CD4-positive, alpha-beta memory T cell (primary cell): ENCODE data around the gene DUS1L. TPM values are rescaled to one million over a fixed set of nuclear protein-coding genes. Genes with fewer than 3 reads are reported as not detected.

Experiments
- CTCF ChIA-PET: fragments of 350-600 bp; sonication (Branson Sonifier 250); formaldehyde crosslinking; loops from one replicate; lab custom pipeline; 2021; ENCODE audit warnings: inconsistent platforms; ENCODE audit not compliant: partially characterized antibody; lab: Charles Lee
- POLR2A ChIA-PET: fragments of 350-600 bp; sonication (Branson Sonifier 250); formaldehyde crosslinking; loops from one replicate; lab custom pipeline; 2021; ENCODE audit not compliant: partially characterized antibody; lab: Charles Lee
- DNase-seq, 5 donors: peaks; one replicate each; pipeline versions ENCODE4 v3.0.0 to v3.0.0-alpha.2; 2020 to 2022; ENCODE audit warnings: mixed read lengths in 1 of 5
- H3K27ac ChIP-seq: one replicate; pipeline ENCODE4 v1.7.0; 2013; ENCODE audit warnings: low read depth, low read length
- H3K27me3 ChIP-seq: 2 replicates; pipeline ENCODE4 v1.7.0; 2013; ENCODE audit warnings: mild to moderate bottlenecking, low read length, moderate library complexity; ENCODE audit not compliant: insufficient read depth
- H3K36me3 ChIP-seq: 2 replicates; pipeline ENCODE4 v1.7.0; 2013; ENCODE audit warnings: mild to moderate bottlenecking, low read length, moderate library complexity; ENCODE audit not compliant: insufficient read depth
- H3K4me1 ChIP-seq: 2 replicates; pipeline ENCODE4 v1.7.0; 2013; ENCODE audit warnings: mild to moderate bottlenecking, low read length, moderate library complexity; ENCODE audit not compliant: insufficient read depth
- H3K4me3 ChIP-seq, 2 donors: one replicate each; pipeline ENCODE4 v1.7.0; 2013; ENCODE audit warnings: low read length in 2 of 2, mild to moderate bottlenecking in 1 of 2
- H3K9me3 ChIP-seq, 2 donors: one replicate each; pipeline ENCODE4 v1.7.0; 2013; ENCODE audit warnings: low read length in 2 of 2, control low read depth in 1 of 2; ENCODE audit not compliant: control insufficient read depth in 1 of 2
- H3K27ac Mint-ChIP-seq, 7 donors: one replicate each; pipeline ENCODE4 v1.8.0; 2020 to 2021; ENCODE audit warnings: mixed read lengths in 7 of 7, mild to moderate bottlenecking in 6 of 7, inconsistent platforms in 3 of 7, moderate library complexity in 3 of 7
- H3K27me3 Mint-ChIP-seq, 2 donors: one replicate each; pipeline ENCODE4 v1.8.0; 2020 to 2021; ENCODE audit warnings: mixed read lengths in 2 of 2
- H3K36me3 Mint-ChIP-seq, 2 donors: one replicate each; pipeline ENCODE4 v1.8.0; 2020 to 2021; ENCODE audit warnings: mixed read lengths in 2 of 2, inconsistent platforms in 1 of 2, mild to moderate bottlenecking in 1 of 2
- H3K4me1 Mint-ChIP-seq, 4 donors: one replicate each; pipeline ENCODE4 v1.8.0; 2020 to 2021; ENCODE audit warnings: mixed read lengths in 4 of 4, mild to moderate bottlenecking in 1 of 4
- H3K4me3 Mint-ChIP-seq, 8 donors: one replicate each; pipeline ENCODE4 v1.8.0; 2020 to 2021; ENCODE audit warnings: mixed read lengths in 8 of 8, mild to moderate bottlenecking in 7 of 8, moderate library complexity in 6 of 8, inconsistent platforms in 3 of 8
- H3K9me3 Mint-ChIP-seq, 8 donors: one replicate each; pipeline ENCODE4 v1.8.0; 2020 to 2021; ENCODE audit warnings: mixed read lengths in 8 of 8, mild to moderate bottlenecking in 5 of 8, inconsistent platforms in 3 of 8, moderate library complexity in 1 of 8
- intact Hi-C: fragments of 100-400 bp; cut with micrococcal nuclease; formaldehyde crosslinking; loops from one replicate; pipeline ENCODE4 v1.15.1; 2023
- polyA plus RNA-seq, 2 donors: library from polyadenylated mRNA; unstranded; fragments of 300-500 nt; fragmentation: Illumina TruSeq; gene quantifications; one replicate each; pipeline ENCODE4 v1.2.3, GENCODE V29; 2021
- total RNA-seq, 2 experiments: library from RNA; stranded (reverse); gene quantifications; one replicate each; pipeline ENCODE4 v1.2.3, GENCODE V29; 2021

Gene DUS1L
- total and polyA plus RNA-seq, 4 experiments from 2014 or later, result 48.1 to 141 (median 139) TPM

DNA sequence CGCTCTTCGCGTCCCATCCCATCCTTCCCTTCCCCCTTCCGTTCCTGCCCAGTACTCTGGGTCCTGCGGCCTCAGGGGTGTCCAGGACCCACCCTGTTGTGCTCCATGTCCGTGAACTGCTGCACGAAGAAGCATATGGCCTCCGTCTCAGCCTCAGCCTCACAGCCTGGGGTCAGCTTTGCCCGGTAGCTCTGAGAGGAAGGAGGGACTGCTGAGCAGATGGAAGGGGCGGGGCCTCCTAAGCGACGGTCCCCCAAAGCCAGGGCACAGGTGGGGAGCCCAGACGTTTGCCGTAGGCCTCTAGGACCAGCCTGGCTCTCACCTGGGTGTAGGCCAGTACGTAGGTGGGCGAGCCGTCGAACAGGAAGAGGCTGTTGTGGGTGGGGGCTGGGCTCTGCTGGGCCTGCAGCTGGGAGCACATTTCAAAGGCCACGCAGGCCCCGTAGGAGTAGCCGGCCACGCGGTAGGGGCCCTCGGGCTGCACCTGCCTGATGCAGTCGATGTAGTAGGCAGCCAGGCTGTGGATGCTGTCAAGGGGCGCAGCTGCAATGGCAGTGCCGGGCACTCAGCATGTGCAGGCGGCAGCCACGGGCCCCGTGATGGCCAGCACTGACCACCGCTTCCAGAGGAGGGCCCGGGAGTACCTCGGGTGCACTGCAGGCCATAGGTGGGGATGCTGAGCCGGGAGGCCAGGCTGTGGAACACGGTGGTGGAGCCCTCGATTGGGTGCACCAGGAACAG, 14.6 kb upstream of the DUS1L start:
- intact Hi-C loops, result no loop called here
- Mint-ChIP-seq H3K4me3 (no peak overlapping the region), H3K27ac (peak overlapping the region in 1 of 7 donors; percentile 46), H3K27me3 (no peaks in the 10 kb centered on the region), H3K36me3 (peaks cover 7 to 15% of the 10 kb centered on the region in 2 donors), H3K4me1 (no peaks in the 10 kb centered on the region), H3K9me3 (peaks cover 0 to 4% (median 0%) of the 10 kb centered on the region in 8 donors)
- ChIA-PET POLR2A (interaction anchor here (1.1 kb wide), 1 partner anchor 15 kb away, joined by 3 read pairs; the partner anchor contains the start of gene DUS1L), CTCF (no interaction called here)
- no peak overlapping the region for H3K4me3 ChIP-seq
- H3K9me3 ChIP-seq, result no peaks in the 10 kb centered on the region
- no peak for DNase-seq
- H3K36me3 ChIP-seq, result peaks cover 21% of the 10 kb centered on the region
- H3K27ac ChIP-seq, result no peak overlapping the region
- H3K4me1 ChIP-seq, result no peaks in the 10 kb centered on the region
- H3K27me3 ChIP-seq, result no peaks in the 10 kb centered on the region

DNA sequence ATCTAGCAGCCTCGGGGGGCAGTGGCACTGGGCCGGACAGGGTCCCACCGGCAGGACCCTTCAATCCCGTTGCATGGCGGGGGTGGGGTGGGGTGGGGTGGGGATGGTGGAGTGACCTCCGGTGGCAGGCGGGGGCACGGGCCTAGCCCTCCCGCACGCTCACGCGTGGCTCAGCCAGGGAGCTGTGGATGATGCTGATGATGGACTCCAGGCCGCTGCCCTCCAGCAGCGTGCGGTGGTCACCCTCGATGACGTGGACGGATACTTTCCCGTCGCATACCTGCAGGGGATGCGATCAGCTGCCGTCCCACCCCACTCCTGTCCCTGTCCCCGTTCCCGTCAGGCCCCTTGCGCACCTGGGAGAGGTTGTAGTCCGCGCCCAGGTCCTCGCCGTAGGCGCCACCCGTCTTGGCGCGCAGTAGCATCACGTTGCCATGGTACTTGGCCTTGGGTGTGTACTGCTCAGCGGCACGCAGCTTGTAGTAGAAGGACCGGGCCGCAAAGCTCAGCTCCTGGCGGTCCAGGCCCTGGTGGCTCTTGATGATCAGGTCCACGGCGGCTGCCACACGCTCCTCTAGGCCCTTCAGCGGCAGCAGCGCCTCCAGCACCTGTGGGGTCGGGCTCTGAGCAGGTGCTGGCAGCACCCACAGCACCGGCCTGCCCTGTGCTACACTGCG, 13.5 kb upstream of the DUS1L start:
- Mint-ChIP-seq H3K27me3 (no peaks in the 10 kb centered on the region), H3K36me3 (peaks cover 7 to 11% of the 10 kb centered on the region in 2 donors), H3K4me3 (no peak overlapping the region), H3K4me1 (no peaks in the 10 kb centered on the region), H3K9me3 (peaks cover 0 to 4% (median 0%) of the 10 kb centered on the region in 8 donors), H3K27ac (peak overlapping the region in 1 of 7 donors; percentile 46)
- CTCF ChIA-PET, result no interaction called here
- intact Hi-C loops, result no loop called here
- POLR2A ChIA-PET, result no interaction called here
- no peaks in the 10 kb centered on the region for H3K27me3 ChIP-seq
- DNase-seq, result no peak
- H3K4me3 ChIP-seq, result no peak overlapping the region
- no peak overlapping the region for H3K27ac ChIP-seq
- peaks cover 20% of the 10 kb centered on the region for H3K36me3 ChIP-seq
- no peaks in the 10 kb centered on the region for H3K9me3 ChIP-seq
- H3K4me1 ChIP-seq, result no peaks in the 10 kb centered on the region

GRCh38 chr17:82078433-82078832, 12.8 kb upstream of the DUS1L start:
- Mint-ChIP-seq H3K36me3 (peaks cover 7 to 10% of the 10 kb centered on the region in 2 donors), H3K4me3 (no peak overlapping the region), H3K4me1 (no peaks in the 10 kb centered on the region), H3K27ac (no peak overlapping the region), H3K27me3 (no peaks in the 10 kb centered on the region), H3K9me3 (peaks cover 0 to 4% (median 0%) of the 10 kb centered on the region in 8 donors)
- H3K27me3 ChIP-seq, result no peaks in the 10 kb centered on the region
- H3K9me3 ChIP-seq, result no peaks in the 10 kb centered on the region
- H3K4me3 ChIP-seq, result no peak overlapping the region
- intact Hi-C loops, result no loop called here
- ChIA-PET POLR2A (no interaction called here), CTCF (no interaction called here)
- no peak overlapping the region for H3K27ac ChIP-seq
- no peak for DNase-seq
- H3K36me3 ChIP-seq, result peaks cover 14% of the 10 kb centered on the region
- no peaks in the 10 kb centered on the region for H3K4me1 ChIP-seq

DNA sequence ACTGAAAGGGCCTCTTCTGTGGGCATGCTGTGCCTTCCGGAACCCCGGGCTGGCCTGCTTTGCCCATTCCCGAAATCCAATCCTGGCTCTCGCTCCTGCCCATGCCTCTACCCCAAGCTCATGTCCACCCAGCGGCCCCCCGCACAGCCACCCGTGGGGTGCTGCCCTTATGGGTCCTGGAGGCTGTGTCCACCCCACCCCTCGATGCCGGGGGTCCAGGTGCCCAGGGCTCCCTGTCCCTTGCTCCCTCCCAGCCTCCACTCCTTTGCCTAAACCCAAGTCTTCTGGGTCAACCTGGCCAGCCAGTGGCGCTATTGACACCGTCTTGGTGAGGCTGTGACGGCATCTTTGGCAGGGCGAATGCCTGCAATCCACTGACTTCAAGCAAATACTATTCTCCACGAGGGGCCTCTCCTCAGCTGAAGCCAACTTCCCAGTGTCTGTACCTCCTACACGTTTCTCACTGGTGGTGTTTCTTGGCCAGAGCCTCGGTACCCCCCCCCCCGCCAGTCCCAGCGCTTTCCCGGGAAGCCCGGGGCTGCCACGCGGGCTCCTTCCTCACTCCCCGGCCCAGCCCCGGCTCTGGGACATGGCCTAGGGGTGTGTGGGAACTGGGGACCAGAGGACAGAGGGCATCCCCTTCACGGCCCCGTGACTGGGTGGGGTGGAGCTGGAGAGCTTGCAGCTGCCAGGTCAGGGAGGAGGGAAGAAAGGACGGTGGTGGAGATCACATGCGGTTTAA, 12.2 kb upstream of the DUS1L start:
- no peak for DNase-seq
- peaks cover 3 to 6% of the 10 kb centered on the region in 2 donors for H3K36me3 Mint-ChIP-seq
- no peaks in the 10 kb centered on the region for H3K27me3 Mint-ChIP-seq
- intact Hi-C loops, result no loop called here
- H3K27ac Mint-ChIP-seq, result peak overlapping the region in 1 of 7 donors; percentile 27
- Histone ChIP-seq H3K9me3 (no peaks in the 10 kb centered on the region), H3K4me1 (no peaks in the 10 kb centered on the region), H3K4me3 (no peak overlapping the region), H3K27ac (no peak overlapping the region), H3K27me3 (no peaks in the 10 kb centered on the region), H3K36me3 (peaks cover 11% of the 10 kb centered on the region)
- ChIA-PET POLR2A (interaction anchor here (0.8 kb wide), 1 partner anchor 20 kb away, joined by 3 read pairs; the partner anchor contains the start of gene FASN), CTCF (no interaction called here)
- H3K9me3 Mint-ChIP-seq, result peaks cover 0 to 4% (median 0%) of the 10 kb centered on the region in 8 donors
- H3K4me3 Mint-ChIP-seq, result no peak overlapping the region
- no peaks in the 10 kb centered on the region for H3K4me1 Mint-ChIP-seq

- Mint-ChIP-seq H3K36me3 (peaks cover 3 to 6% of the 10 kb centered on the region in 2 donors), H3K4me3 (no peak overlapping the region), H3K27me3 (no peaks in the 10 kb centered on the region), H3K4me1 (no peaks in the 10 kb centered on the region), H3K9me3 (peaks cover 0 to 4% (median 0%) of the 10 kb centered on the region in 8 donors), H3K27ac (peak overlapping the region in 1 of 7 donors; percentile 30)
- ChIA-PET CTCF (no interaction called here), POLR2A (interaction anchor here (0.8 kb wide), 1 partner anchor 21 kb away, joined by 3 read pairs; the partner anchor contains the start of gene FASN)
- Histone ChIP-seq H3K27me3 (no peaks in the 10 kb centered on the region), H3K27ac (no peak overlapping the region), H3K4me1 (no peaks in the 10 kb centered on the region), H3K4me3 (no peak overlapping the region), H3K36me3 (peaks cover 10% of the 10 kb centered on the region), H3K9me3 (no peaks in the 10 kb centered on the region)
- intact Hi-C loops, result no loop called here
- DNase-seq, result no peak
Measured at GRCh38 chr17:82076785-82077591, 11.4 kb upstream of the DUS1L start.

DNA sequence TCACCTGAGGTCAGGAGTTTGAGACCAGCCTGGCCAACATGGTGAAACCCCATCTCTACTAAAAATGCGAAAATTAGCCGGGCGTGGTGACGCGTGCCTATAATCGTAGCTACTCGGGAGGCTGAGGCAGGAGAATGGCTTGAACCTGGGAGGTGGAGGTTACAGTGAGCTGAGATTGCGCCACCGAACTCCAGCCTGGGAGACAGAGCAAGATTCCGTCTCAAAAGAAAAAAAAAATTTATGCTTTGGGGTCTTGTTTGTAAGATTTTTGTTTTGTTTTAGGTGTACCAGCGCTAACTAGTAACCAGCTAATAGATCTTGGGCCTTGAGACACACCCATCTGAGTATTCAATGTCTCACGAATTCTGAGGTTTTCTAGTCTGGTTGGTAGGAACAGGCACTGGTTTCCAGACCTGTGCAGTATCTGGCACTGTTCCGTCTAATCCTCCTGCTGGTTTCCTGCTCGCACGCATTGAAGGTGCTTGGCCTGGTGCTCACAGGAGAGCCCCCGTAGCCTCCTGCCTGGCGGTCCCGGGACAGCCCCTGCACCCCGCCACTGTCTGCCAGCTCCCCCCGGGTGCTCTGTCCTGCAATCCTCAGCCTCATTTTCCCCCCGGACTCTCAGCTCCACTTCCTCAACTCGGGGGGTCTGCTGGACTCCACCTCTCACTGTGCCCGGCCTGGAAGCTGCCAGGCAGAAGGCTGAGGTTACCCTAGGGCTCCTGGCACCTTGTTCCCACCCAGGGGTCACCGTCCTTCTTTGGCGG, 10.6 kb upstream of the DUS1L start:
- H3K27me3 ChIP-seq, result no peaks in the 10 kb centered on the region
- H3K36me3 ChIP-seq, result peaks cover 6% of the 10 kb centered on the region
- no peak overlapping the region for H3K4me3 ChIP-seq
- intact Hi-C loops, result no loop called here
- no peaks in the 10 kb centered on the region for H3K9me3 ChIP-seq
- POLR2A ChIA-PET, result no interaction called here
- H3K36me3 Mint-ChIP-seq, result peaks cover 3 to 6% of the 10 kb centered on the region in 2 donors
- peaks cover 0 to 4% (median 0%) of the 10 kb centered on the region in 8 donors for H3K9me3 Mint-ChIP-seq
- H3K4me1 Mint-ChIP-seq, result no peaks in the 10 kb centered on the region
- H3K27me3 Mint-ChIP-seq, result no peaks in the 10 kb centered on the region
- CTCF ChIA-PET, result no interaction called here
- no peak overlapping the region for H3K4me3 Mint-ChIP-seq
- H3K27ac ChIP-seq, result no peak overlapping the region
- H3K27ac Mint-ChIP-seq, result peak overlapping the region in 1 of 7 donors; percentile 30
- no peak for DNase-seq
- no peaks in the 10 kb centered on the region for H3K4me1 ChIP-seq
